ENCODE data around the gene TBC1D16.
A peak's percentile ranks its signal among the peaks of the same experiment; 100 is the strongest.
"Not testable (repeated sequence)": the region's sequence is repeated elsewhere in the genome, so short reads cannot be mapped to it uniquely, and the experiment has no call there.

The TBC1D16 gene

GRCh38 chr17:79911430-79912399 is 124.0 kb downstream of the TBC1D16 start:
- DNase-seq = no peak

- no peak for DNase-seq
Measured at GRCh38 chr17:79910985-79911361, 124.7 kb downstream of the TBC1D16 start.

DNA sequence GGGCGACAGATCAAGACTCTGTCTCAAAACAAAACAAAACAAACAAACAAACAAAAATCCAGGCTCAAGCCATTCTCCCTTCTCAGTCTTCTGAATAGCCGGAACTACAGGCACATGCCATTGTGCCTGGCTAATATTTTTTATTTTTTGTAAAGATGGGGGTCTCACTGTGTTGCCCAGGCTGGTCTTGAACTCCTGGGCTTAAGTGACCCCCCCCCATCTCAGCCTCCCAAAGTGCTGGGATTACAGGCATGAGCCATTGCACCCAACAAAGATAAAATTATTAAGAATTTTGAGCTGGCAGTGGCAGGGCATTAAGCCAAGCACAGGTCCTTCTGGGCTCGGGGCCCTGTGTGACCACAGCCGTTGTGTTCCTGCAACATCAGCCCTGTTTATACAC is 126.6 kb downstream of the TBC1D16 start:
- no peak for DNase-seq

DNA sequence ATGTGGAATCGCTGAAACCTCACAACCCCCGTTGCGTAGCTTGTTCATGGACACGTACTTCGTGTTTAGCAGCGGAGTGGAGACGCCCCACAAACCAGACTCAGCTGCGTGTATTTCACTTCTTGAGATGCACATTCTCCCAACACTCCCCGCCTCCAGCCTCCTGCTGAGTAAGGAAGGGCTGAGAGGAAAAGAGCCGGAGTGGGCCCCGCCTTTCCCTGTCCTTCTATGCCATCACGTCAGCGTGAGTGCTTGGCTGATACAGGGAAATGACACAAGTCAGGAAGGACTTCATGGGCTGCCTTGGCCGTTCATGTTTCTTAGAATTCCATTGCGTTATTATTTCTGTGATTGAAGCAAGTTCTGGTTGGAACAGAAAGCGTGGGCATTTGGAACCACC is 127.8 kb downstream of the TBC1D16 start:
- no peak for DNase-seq

DNA sequence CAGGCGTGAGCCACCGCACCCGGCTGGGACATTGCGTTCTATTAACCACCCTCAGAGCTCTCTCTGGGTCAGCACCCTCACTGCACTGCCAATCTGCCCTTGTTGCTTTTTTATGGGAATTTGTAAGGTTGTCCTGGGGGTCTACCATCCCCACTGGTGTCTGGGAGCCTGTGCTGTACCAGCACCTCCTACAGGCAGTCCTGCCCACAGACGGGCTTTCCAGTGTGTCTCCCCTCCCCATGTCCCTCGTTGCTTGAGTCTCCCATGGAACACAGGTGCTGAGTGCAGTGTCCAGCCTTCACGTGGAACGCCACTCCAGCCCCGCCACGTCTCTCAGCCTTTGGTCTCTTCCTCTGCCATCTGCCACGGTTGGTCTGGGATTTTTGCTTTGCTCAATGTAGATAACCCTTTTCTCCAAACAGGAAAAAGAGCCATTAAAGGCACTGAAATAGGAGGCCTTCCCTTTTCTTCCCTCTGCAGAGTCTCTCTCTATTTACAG is 128.4 kb downstream of the TBC1D16 start:
- DNase-seq = no peak

DNA sequence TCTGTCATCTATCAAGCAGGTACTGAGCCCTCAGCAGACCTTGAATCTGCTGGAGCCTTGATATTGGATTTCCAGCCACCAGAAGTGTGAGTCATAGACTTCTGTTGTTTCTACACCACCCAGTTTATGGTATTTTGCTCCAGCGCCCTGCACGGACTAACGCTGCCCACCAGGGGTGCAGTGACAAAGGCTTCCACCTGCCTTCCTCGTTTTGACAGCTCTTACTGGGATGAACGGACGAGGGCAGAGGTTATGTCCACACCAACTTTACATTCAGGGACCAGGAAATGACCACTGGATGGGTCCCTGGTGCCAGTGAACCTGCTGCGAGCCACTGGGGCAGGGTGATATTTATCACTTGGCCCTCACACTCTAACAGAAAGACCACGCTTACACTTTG is 129.8 kb downstream of the TBC1D16 start:
- no peak for DNase-seq

DNA sequence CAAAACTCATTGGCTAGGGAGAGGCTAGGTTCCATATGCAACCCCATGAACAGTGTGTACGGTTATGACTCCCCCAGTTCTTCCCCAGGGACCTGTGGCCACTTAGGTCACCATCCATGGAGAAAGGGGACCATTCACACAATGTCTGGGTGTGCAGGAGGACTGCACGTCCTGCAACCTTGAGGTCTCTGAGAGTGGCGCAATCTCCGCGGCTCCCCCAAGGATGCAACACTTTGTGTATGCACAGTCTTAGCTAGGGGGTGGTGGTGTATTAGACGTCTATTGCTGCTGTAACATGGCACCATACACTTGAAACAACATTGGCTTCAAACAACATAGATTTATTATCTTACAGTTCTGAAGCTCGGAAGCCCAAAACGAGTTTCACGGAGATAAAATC is 130.8 kb downstream of the TBC1D16 start:
- no peak for DNase-seq

- DNase-seq = no peak
Measured at GRCh38 chr17:79902146-79902791, 133.4 kb downstream of the TBC1D16 start.

- DNase-seq = no peak
Measured at GRCh38 chr17:79901131-79901530, 134.5 kb downstream of the TBC1D16 start.

GRCh38 chr17:79899584-79899983 is 136.1 kb downstream of the TBC1D16 start:
- DNase-seq = no peak

DNA sequence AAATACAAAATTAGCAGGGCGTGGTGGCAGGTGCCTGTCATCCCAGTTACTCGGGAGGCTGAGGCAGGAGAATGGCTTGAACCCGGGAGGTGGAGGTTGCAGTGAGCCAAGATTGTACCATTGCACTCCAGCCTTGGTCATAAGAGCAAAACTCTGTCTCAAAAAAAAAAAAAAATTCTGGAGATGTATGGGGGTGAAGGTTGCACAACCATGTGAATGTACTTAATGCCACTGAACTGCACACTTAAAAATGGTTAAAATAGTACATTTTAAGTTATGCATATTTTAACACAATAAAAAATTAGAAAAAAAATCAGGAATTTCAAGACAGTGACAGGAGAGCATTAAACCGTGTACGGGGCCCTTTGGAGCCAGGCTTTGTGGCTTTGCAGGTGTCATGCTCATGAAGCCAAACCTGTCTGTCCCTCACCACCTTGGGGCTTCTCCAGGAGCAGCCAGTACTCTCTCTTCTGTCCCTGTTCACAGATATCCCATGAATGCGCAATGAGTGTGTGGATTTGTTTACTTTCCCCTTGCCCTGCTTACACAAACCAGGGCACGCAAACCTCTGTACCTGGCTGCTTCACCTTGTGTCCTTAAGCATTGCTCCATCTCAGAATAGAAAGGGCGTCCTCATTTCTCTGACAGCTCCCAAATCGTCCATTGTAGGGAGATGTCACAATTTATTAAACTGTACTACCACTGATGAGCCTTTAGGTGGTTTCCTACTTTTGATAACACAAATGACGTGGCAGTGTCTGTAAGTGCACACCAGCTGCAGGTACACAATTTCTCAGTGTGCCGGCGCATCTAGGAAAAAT is 138.2 kb downstream of the TBC1D16 start:
- no peak for DNase-seq

DNA sequence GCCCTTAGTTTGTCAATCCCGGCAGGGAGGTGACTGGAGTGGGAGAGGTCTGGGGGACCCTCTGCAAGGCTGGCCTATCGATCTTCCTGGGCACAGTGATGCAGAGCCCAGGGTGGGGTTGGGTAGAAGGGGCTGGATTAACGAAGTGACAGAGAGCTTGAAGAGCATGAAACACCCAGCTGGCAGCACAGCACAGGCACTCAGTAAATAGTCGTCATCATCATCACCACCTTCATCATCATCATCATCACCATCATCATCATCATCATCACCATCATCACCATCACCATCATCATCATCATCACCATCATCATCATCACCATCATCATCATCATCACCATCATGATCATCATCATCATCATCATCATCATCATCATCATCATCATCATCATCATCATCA is 142.2 kb downstream of the TBC1D16 start:
- not testable (repeated sequence) for DNase-seq

DNA sequence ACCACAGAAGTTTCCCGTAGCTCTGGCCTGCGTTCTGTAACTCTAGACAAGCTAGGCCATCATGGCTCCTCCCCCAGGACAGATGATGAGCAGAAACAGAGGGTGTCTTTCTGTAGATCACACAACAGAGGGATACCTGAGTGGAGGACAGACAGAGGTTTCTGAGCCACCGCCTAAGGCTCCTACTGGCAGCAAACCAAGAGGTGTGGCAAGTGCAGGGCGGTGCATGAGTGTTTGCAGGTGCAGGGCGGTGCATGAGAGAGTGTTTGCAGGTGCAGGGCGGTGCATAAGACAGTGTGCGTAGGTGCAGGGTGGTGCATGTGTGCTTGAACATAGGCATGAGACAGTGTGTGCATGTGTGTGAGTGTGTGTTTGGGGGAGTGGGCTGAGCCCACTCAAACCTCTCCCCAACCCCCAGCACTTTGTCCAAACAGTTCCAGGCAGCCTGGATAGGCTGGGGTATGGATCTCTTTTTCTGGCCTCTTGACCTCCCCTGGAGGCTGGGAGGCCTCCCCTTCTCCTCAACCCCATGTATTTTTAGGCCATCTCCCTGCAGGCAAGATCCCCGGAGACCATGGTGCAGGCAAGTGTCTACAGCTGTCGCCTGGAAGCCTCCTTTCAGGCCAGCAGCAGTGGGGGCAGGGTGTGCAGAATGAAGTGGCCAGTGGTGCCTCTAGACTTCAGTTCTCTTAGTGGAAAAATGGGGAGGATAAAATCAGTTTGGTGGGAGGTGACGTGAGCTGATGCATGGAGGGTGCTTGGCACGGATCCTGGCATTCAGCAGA is 143.0 kb downstream of the TBC1D16 start:
- peak; percentile 75 for DNase-seq

GRCh38 chr17:79891113-79891730 is 144.4 kb downstream of the TBC1D16 start:
- DNase-seq = no peak

DNA sequence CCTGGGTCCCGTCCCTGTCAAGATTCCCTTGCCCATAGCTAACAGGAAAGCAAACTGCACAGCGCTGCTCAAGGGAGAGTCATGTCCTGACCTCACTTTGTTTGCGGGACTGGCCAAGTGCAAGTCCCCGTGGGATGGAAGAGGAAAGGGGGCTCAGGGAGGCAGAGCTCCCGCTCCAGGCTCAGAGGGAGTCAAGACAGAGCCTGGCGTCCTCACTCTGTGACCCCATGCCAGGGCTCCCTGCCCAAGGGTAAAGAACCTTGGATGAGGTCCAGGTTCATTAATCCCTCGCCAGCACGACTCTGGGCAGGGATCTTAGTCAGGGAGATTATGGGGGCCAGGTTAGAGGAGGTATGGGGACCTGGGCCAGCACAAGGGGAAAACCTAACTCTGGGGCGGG is 145.0 kb downstream of the TBC1D16 start:
- no peak for DNase-seq

DNA sequence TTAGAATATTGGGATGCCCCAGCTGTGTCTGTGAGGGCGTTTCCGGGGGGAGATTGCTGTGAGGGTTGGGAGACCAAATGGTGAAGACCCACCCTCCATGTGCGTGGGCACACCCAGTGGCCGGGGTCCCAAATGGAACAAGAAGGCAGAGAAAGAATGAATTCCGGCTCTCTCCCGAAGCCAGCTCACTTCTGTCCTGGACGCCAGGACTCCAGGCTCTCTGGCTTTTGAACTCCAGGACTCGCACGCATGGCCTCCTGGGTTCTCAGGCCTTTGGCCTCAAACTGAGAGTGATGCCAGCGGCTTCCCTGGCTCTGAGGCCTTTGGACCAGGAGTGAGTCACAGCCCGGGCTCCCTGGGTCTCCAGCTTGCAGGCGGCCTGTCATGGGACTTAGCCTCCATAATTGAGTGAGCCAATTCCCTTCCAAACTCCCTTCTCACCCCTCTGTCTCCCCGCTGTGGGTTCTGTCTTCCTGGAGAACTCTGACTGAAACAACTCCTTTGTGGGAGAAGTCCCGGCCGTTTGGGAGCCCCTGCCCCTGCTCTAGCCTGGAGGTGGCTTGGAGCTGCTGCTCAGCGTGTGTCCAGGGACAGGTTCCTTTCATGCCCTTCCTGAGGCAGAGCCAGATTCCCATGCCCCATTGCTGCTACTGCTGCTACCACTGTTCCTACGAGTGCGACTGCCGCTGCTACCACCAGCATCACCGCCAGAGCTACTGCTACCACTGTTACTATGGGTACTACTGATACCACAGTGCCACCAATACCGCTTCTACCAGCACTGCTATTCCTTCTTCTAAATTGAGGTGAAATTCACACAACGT is 146.6 kb downstream of the TBC1D16 start:
- DNase-seq = no peak

DNA sequence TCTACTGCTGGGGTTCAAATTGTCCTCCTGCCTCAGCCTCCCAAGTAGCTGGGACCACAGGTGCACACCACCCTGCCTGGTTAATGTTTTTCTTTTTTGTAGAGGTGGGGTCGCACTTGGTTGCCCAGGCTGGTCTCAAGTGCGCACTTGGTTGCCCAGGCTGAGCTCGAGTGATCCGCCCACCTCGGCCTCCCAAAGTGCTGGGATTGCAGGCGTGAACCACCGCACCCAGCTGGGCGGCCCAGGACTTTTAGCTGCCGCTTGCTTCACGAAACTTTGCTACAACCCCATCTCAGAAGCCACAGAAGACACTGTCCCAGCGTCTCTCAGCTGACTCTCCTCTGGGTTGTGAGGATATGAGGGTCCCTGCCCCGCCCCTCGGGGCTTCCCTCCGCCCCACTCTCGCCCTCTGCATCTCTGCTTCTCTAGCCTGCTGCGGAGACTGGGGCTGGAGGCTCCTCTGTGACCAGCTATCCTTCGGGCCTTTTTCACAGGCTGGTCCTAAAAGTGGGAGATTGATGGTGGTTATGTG is 147.6 kb downstream of the TBC1D16 start:
- DNase-seq = no peak

GRCh38 chr17:79887451-79887991 is 148.2 kb downstream of the TBC1D16 start:
- no peak for DNase-seq

DNA sequence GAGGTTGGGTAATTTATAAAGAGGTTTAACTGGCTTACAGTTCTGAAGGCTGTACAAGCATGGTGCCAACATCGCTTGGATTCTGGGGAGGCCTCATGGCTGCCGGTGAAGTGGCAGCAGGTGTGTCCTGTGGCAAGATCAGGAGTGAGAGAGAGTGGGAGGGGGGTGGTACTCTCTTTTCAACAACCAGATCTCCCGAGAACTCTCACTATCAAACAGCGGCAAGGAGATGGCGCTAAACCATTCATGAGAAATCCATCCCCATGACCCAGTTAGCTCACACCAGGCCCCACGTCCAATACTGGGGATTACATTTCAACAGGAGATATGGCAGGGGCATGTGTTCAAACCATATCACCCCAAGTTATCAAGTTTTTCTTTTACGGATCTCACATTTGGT is 152.5 kb downstream of the TBC1D16 start:
- DNase-seq = no peak
